ENCODE data around the gene COA1. TPM values are rescaled to one million over a fixed set of nuclear protein-coding genes. Genes with fewer than 3 reads are reported as not detected.

The COA1 gene
- total and polyA plus RNA-seq, 2 experiments from 2014 or later, result 152 to 220 TPM

DNA sequence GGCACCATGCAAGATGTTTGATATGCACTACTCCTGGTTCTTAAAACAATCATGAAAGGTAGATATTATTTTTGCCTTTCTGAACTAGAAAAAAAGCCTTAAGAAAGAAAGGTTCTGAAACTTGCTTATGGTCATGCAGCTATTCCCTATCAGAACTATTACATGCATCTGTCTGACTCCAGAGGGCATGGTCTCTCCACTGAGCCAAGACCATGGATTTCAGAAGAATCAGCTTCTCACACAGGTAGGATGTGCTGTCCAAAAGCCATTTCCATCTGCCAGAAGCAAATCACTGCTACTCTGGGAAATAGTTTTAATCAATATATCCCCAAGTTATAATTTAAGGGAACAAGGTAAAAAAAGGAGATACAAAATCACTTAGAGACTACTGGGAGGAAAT is 77.0 kb downstream of the COA1 start:
- Histone ChIP-seq H3K27me3 (no peaks in the 10 kb centered on the region), H3K9me3 (ENCODE audit: low read depth) (no peaks in the 10 kb centered on the region), H3K27ac (no peak overlapping the region), H3K4me3 (no peak overlapping the region), H3K36me3 (no peaks in the 10 kb centered on the region), H3K4me1 (ENCODE audit: low read depth) (peaks cover 6% of the 10 kb centered on the region)
- no peak for DNase-seq (ENCODE audit: low read depth in 1 of 2, low spot score in 1 of 2)
- no peak for TF ChIP-seq CTCF (IDR thresholded peaks at IDR 0.05; ENCODE audit: low read depth, low read length)

DNA sequence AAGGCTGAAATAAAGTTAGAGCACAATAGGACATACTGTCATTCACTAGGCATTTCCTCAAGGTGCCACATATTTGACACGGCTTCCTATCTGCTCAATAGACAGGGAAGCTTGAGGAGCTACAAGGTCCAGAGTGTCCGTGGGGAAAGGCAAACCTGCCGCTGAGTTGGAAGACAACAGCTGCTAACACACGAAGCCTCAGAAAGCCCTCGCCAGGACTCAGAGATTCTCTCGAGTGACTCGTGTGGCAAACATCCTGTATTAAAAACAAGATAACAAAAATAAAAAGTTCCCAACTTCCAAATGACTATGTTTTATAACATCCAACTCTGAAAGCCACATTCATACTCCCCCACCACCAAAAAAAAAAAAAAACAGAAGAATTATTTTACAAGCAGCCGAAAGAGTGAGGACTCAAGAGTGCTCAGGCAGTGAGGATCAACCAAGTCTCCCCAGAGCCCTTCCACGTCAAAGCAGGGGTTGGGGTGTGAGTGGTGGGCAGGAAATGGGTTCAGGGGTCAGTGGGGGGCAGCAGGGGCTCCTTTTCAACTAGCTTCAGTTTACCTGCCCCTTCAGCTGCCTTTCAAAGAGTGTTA is 78.8 kb downstream of the COA1 start:
- TF ChIP-seq CTCF (IDR thresholded peaks at IDR 0.05; ENCODE audit: low read depth, low read length), result no peak
- no peaks in the 10 kb centered on the region for H3K36me3 ChIP-seq
- peak in 1 of 2 donors; percentile 53 for DNase-seq (ENCODE audit: low read depth in 1 of 2, low spot score in 1 of 2)
- no peaks in the 10 kb centered on the region for H3K27me3 ChIP-seq
- no peaks in the 10 kb centered on the region for H3K9me3 ChIP-seq (ENCODE audit: low read depth)
- no peak overlapping the region for H3K27ac ChIP-seq
- H3K4me1 ChIP-seq (ENCODE audit: low read depth), result peaks cover 23% of the 10 kb centered on the region
- H3K4me3 ChIP-seq, result no peak overlapping the region

DNA sequence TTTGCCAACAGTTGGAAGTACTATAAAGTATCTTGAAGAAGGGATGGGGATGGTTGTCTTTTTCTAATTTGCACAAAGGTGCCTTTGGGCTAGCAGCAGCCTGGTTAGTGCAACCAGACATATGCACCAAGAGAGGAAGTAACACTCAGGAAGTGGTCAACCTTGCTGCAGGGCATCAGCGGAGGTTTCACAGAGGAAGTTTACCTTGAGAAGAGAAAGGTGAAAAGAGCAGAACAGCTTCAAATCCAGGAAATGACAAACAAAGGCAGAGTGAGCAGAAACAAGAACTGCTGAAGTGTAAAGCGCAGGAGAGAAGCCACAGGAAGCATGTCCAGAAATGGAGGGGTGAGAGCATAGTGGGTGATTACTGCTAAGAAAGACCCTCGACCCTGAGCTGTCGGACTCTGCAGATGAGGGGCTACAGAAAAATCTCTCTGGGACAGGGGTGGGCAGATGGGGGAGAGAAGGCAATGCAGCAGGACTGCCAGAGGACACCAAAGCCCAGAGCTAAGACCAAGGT is 79.5 kb downstream of the COA1 start:
- H3K27me3 ChIP-seq, result no peaks in the 10 kb centered on the region
- peaks cover 23% of the 10 kb centered on the region for H3K4me1 ChIP-seq (ENCODE audit: low read depth)
- no peak for TF ChIP-seq CTCF (IDR thresholded peaks at IDR 0.05; ENCODE audit: low read depth, low read length)
- no peak overlapping the region for H3K4me3 ChIP-seq
- H3K9me3 ChIP-seq (ENCODE audit: low read depth), result no peaks in the 10 kb centered on the region
- no peak for DNase-seq (ENCODE audit: low read depth in 1 of 2, low spot score in 1 of 2)
- H3K27ac ChIP-seq, result no peak overlapping the region
- H3K36me3 ChIP-seq, result no peaks in the 10 kb centered on the region

DNA sequence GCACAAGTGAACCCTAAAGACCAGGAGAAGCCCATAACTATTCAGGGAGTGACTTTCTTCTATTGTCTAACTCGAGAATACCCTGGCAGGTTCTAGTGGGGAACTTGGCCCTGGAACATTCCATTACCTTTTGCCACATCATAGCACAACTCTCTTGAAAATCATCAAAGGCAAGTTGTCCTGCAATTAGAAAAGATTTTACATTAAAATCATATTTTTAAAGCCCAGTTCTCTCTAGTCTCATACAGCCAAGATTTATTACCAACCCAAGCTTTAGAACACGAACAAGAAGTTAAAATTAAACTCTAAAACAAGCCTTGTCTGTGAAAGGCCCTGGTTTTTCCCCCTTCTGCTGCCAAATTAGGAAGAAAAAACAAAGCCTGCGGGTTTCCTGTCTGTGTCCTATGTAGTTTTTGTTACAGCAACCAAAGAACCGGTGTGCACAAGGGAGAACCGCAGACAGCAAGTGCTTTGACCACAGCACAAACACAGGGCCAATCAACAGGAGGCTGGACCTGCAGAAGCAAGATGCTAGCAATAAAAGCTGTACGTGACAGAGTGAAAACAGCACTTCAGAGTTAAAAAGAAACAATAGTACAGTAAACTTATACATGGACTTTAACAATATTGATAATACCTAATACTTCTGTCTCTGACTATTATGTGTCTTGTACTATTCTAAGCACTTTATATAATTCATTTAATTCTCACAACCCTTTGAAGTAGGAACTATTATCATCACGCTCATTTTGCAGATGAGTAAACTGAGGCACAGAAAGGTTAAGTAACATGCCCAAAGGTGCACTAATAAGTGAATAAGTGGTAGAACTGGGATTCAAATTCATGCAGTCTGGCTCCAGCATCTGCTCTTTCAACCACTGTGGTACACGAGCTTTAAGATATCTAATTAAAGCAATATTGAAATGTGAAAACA is 80.6 kb downstream of the COA1 start:
- peaks cover 23% of the 10 kb centered on the region for H3K4me1 ChIP-seq (ENCODE audit: low read depth)

More for the DNA sequence above, 80.6 kb downstream of the COA1 start:
- Histone ChIP-seq H3K4me3 (no peak overlapping the region), H3K9me3 (ENCODE audit: low read depth) (no peaks in the 10 kb centered on the region), H3K27me3 (no peaks in the 10 kb centered on the region), H3K27ac (peak overlapping the region; percentile 86), H3K36me3 (no peaks in the 10 kb centered on the region)
- no peak for TF ChIP-seq CTCF (IDR thresholded peaks at IDR 0.05; ENCODE audit: low read depth, low read length)
- peak in 1 of 2 donors; percentile 74 for DNase-seq (ENCODE audit: low read depth in 1 of 2, low spot score in 1 of 2)
